Keratinocyte (primary cell): ENCODE measurements around the gene LRRC75B. TPM values are rescaled to one million over a fixed set of nuclear protein-coding genes. Genes with fewer than 3 reads are reported as not detected.
"Not testable (repeated sequence)": the region's sequence is repeated elsewhere in the genome, so short reads cannot be mapped to it uniquely, and the experiment has no call there.

Source experiments
- DNase-seq: peaks from one replicate; pipeline ENCODE4 v3.0.0-alpha.2; 2011; ENCODE audit warnings: low read depth, missing footprints, low spot score
- FAIRE-seq: peaks from 2 replicates; lab custom pipeline; 2011; peaks lifted over from hg19 to GRCh38; lab: Jason Lieb, UNC
- H2AFZ ChIP-seq: 2 replicates; pipeline ENCODE4 v1.6.0; 2012; ENCODE audit warnings: low read length, control low read depth, inconsistent platforms; ENCODE audit not compliant: control insufficient read depth
- H3K27ac ChIP-seq: 2 replicates; pipeline ENCODE4 v1.5.1; 2011; ENCODE audit warnings: low read length; ENCODE audit not compliant: control insufficient read depth, insufficient read depth
- H3K27me3 ChIP-seq: 3 replicates; pipeline ENCODE4 v1.6.0; 2011; ENCODE audit warnings: low read length; ENCODE audit not compliant: control insufficient read depth, insufficient read depth; ENCODE audit errors: extremely low read depth
- H3K36me3 ChIP-seq, 2 experiments: 2 replicates in 1 of 2; 3 replicates in 1 of 2; pipeline ENCODE4 v1.5.1; 2011; ENCODE audit warnings: low read length in 2 of 2, mild to moderate bottlenecking in 1 of 2; ENCODE audit not compliant: control insufficient read depth in 2 of 2, insufficient read depth in 2 of 2; ENCODE audit errors: extremely low read depth in 1 of 2
- H3K4me1 ChIP-seq: 3 replicates; pipeline ENCODE4 v1.5.1; 2011; ENCODE audit warnings: low read length; ENCODE audit not compliant: control insufficient read depth, insufficient read depth; ENCODE audit errors: extremely low read depth
- H3K4me2 ChIP-seq: 3 replicates; pipeline ENCODE4 v1.6.0; 2011; ENCODE audit warnings: low read depth, low read length; ENCODE audit not compliant: control insufficient read depth, insufficient read depth; ENCODE audit errors: extremely low read depth
- H3K4me3 ChIP-seq, 3 experiments: fragments of 200-600 bp in 1 of 3; sonication (generic) in 1 of 3; 2 replicates in 2 of 3; 3 replicates in 1 of 3; pipeline ENCODE4 v1.5.1; 2011 to 2016; ENCODE audit warnings: low read length in 3 of 3, mild to moderate bottlenecking in 3 of 3, control low read depth in 2 of 3, inconsistent platforms in 1 of 3, low read depth in 1 of 3, mixed read lengths in 1 of 3, mixed run types in 1 of 3, moderate library complexity in 1 of 3; ENCODE audit not compliant: control insufficient read depth in 2 of 3, insufficient read depth in 2 of 3; ENCODE audit errors: extremely low read depth in 1 of 3
- H3K79me2 ChIP-seq: 2 replicates; pipeline ENCODE4 v1.6.0; 2012; ENCODE audit warnings: low read length; ENCODE audit not compliant: control insufficient read depth, insufficient read depth
- H3K9ac ChIP-seq: 3 replicates; pipeline ENCODE4 v1.6.0; 2011; ENCODE audit warnings: low read length; ENCODE audit not compliant: control insufficient read depth, insufficient read depth; ENCODE audit errors: extremely low read depth
- H3K9me1 ChIP-seq: 3 replicates; pipeline ENCODE4 v1.6.0; 2011; ENCODE audit warnings: low read length; ENCODE audit not compliant: control insufficient read depth, insufficient read depth; ENCODE audit errors: extremely low read depth
- H3K9me3 ChIP-seq: 2 replicates; pipeline ENCODE4 v1.5.1; 2012; ENCODE audit warnings: low read depth, low read length; ENCODE audit not compliant: control insufficient read depth
- H4K20me1 ChIP-seq: 3 replicates; pipeline ENCODE4 v1.6.0; 2011; ENCODE audit warnings: low read length; ENCODE audit not compliant: control insufficient read depth, insufficient read depth; ENCODE audit errors: extremely low read depth
- dilution Hi-C: fragments of 300-500 bp; cut with MboI; formaldehyde crosslinking; loops from one replicate; pipeline ENCODE4 v1.7.0; 2020; ENCODE audit warnings: low sequenced_read_pairs; ENCODE audit not compliant: extremely low pct_ligation_motif_present
- polyA plus RNA-seq, 5 experiments: library from polyadenylated mRNA; depleted of rRNA in 3 of 5; stranded (reverse) in 3 of 5; stranded (forward) in 1 of 5; unstranded in 1 of 5; fragments of >200 nt; gene quantifications; 1 replicate in 1 of 5; 2 replicates in 3 of 5; 3 replicates in 1 of 5; pipeline versions ENCODE4 v1.2.1 to v1.2.3, GENCODE V29; 2011 to 2012; ENCODE audit warnings: missing spikeins in 2 of 5, low read depth in 1 of 5, low replicate concordance in 1 of 5

The LRRC75B gene
- polyA plus RNA-seq, 1 donor (not counting 4 experiments of a cell fraction or from before 2014, with no cell fraction given): 4.3 TPM

DNA sequence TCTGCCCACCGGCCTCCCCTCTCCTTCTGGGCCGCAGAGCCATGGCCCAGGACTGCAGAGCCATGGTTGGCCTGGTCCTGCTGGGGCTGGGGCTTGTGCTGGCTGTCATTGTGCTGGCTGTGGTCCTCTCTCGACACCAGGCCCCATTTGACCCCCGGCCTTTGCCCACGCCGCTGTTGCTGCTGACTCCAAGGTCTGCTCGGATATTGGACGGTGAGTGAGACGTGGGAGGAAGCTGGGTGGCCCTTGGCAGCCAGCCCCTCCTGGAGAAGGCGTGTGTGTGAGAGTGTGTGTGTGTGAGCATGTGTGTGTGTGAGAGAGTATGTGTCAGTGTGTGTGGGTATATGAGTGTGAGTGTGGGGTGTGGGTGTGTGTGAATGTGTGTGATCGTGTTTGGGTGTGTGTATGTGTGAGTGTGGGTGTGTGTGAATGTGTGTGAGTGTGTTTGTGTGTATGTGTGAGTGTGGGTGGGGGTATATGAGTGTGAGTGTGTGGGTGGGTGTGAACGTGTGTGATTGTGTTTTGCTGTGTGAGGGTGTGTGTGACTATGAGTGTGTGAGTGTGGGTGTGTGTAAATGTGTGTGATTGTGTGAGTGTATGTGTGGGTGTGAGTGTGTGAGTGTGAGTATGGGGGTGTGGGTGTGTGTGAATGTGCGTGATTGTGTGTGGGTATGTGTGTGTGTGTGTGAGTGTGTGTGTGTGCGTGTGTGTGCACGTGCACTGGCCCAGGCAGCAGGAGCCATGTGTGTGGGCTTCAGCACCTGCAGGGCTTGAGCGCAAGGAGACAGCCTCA, 40.6 kb upstream of the LRRC75B start:
- H3K9ac ChIP-seq, H3K27ac ChIP-seq, H3K4me2 ChIP-seq, FAIRE-seq, H3K27me3 ChIP-seq, H4K20me1 ChIP-seq, H3K9me1 ChIP-seq, H3K9me3 ChIP-seq, H2AFZ ChIP-seq, dilution Hi-C loops, DNase-seq, H3K4me1 ChIP-seq, H3K36me3 ChIP-seq, H3K79me2 ChIP-seq, H3K4me3 ChIP-seq: not testable (repeated sequence)

DNA sequence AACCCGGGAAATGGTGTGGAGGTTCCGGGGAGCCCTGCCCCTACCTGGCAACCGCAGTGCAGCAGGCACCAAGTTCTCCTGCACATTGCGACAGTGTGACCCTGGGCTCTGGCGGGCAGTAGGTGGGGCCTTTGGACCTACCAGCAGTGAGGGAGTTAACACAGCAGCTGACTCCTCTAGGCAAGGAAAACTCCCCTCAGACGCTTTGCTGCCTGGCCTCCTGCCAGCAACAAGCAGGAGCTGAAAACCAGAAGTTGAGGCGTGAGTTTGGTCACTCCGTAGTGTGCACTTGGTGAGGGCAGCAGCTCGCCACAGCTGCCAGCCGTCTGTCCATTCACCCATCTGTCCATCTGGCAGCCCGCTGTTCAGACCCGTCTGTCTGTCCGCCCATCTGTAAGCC, 39.8 kb upstream of the LRRC75B start:
- H3K27ac ChIP-seq, H2AFZ ChIP-seq, H3K4me3 ChIP-seq, H3K4me2 ChIP-seq, FAIRE-seq, dilution Hi-C loops, H3K9me1 ChIP-seq, H3K27me3 ChIP-seq, H3K36me3 ChIP-seq, H3K9me3 ChIP-seq, H4K20me1 ChIP-seq, H3K4me1 ChIP-seq, H3K79me2 ChIP-seq, DNase-seq, H3K9ac ChIP-seq: not testable (repeated sequence)

DNA sequence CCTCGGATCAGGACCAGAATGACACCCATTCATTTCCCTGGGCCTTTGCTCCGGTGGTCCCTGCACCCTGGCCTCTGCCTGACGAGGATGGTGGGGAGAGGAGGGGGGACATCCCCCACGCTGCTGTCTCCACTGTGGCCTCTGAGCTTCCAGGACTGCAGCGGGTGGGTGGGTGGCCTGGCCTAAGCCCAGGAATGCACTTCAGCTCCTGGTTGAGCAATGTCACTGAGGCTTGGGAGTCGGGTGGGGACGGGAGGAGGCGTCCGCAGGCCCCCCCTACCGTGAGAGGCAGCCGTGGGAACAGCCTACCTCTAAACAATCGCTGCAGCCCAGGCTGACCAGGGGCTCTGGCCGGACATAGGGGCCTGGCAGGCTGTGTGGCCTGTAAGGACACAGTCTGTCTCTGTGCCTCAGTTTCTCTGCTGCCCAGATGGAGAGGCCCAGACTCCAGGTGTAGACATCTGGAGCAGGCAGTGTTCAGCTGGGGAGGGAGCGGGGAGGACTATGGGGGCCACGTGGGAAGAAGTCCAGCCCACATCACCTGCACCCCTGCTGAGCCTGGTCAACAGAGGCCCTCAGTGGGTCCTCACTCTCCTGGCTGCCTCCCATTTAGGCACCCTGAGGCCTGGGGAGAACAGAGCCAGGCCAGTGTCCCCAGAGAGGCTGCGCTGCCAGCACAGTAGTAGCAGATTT, 38.7 kb upstream of the LRRC75B start:
- dilution Hi-C loops, H3K4me1 ChIP-seq, DNase-seq, H3K79me2 ChIP-seq, H3K27ac ChIP-seq, FAIRE-seq, H3K9me3 ChIP-seq, H3K27me3 ChIP-seq, H4K20me1 ChIP-seq, H2AFZ ChIP-seq, H3K36me3 ChIP-seq, H3K4me2 ChIP-seq, H3K4me3 ChIP-seq, H3K9ac ChIP-seq, H3K9me1 ChIP-seq: not testable (repeated sequence)

DNA sequence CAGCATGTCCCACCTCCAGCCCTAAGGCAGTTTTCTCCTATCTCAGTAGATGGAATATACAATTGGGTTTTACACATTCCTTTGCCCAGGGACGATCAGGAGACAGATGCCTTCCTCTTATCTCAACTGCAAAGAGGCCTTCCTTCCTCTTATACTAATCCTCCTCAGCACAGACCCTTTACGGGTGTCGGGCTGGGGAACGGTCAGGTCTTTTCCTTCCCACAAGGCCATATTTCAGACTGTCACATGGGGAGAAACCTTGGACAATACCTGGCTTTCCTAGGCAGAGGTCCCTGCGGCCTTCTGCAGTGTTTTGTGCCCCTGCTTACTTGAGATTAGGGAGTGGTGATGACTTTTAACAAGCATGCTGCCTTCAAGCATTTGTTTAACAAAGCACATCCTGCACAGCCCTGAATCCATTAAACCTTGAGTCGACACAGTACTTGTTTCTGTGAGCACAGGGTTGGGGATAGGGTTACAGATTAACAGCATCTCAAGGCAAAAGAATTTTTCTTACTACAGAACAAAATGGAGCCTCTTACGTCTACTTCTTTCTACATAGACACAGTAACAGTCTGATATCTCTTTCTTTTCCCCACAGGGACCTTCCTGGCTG, 38.0 kb upstream of the LRRC75B start:
- H3K27ac ChIP-seq, H2AFZ ChIP-seq, H3K9me1 ChIP-seq, H3K9ac ChIP-seq, dilution Hi-C loops, H3K4me1 ChIP-seq, H3K9me3 ChIP-seq, DNase-seq, FAIRE-seq, H3K79me2 ChIP-seq, H4K20me1 ChIP-seq, H3K4me2 ChIP-seq, H3K4me3 ChIP-seq, H3K27me3 ChIP-seq, H3K36me3 ChIP-seq: not testable (repeated sequence)
